HEK293T (cell line): ENCODE measurements around the gene HOXC9.
A peak's percentile ranks its signal among the peaks of the same experiment; 100 is the strongest.

Experiments used
- CTCF ChIA-PET: fragments of 350-600 bp; formaldehyde crosslinking; extraction: SDS; loops from one replicate; lab custom pipeline; 2021; ENCODE audit warnings: antibody characterized with exemption, inconsistent platforms; lab: Yijun Ruan, JAX
- POLR2A ChIA-PET: fragments of 350-600 bp; formaldehyde crosslinking; extraction: SDS; loops from one replicate; lab custom pipeline; 2020; ENCODE audit warnings: antibody characterized with exemption, inconsistent platforms; lab: Yijun Ruan, JAX
- DNase-seq: peaks from one replicate; pipeline ENCODE4 v3.0.0; 2012; ENCODE audit warnings: mixed read lengths; ENCODE audit errors: extremely low spot score
- ARNT ChIP-seq: fragments of 450-650 bp; IDR thresholded peaks from 2 replicates; pipeline ENCODE4 v1.6.1; 2017; ENCODE audit warnings: mild to moderate bottlenecking
- BHLHE40 ChIP-seq: fragments of 450-650 bp; IDR thresholded peaks from 2 replicates; pipeline ENCODE4 v1.6.1; 2016; ENCODE audit warnings: mild to moderate bottlenecking, moderate library complexity, borderline replicate concordance
- CTBP1 ChIP-seq: fragments of 450-650 bp; IDR thresholded peaks from 2 replicates; pipeline ENCODE4 v1.6.1; 2016; ENCODE audit warnings: borderline replicate concordance
- ELF4 ChIP-seq: fragments of 450-650 bp; IDR thresholded peaks from 2 replicates; pipeline ENCODE4 v1.6.1; 2017; ENCODE audit warnings: antibody characterized with exemption
- FOXA1 ChIP-seq: fragments of 450-650 bp; IDR thresholded peaks from 2 replicates; pipeline ENCODE4 v1.6.1; 2016; ENCODE audit warnings: mild to moderate bottlenecking
- FOXK2 ChIP-seq: fragments of 450-650 bp; IDR thresholded peaks from 2 replicates; pipeline ENCODE4 v1.6.1; 2016; ENCODE audit warnings: mild to moderate bottlenecking
- FOXM1 ChIP-seq: fragments of 450-650 bp; IDR thresholded peaks from 2 replicates; pipeline ENCODE4 v1.6.1; 2017; ENCODE audit warnings: mild to moderate bottlenecking, borderline replicate concordance
- HDGF ChIP-seq: fragments of 450-650 bp; IDR thresholded peaks from 2 replicates; pipeline ENCODE4 v1.6.1; 2017; ENCODE audit warnings: antibody characterized with exemption, borderline replicate concordance
- L3MBTL2 ChIP-seq: fragments of 450-650 bp; conservative IDR thresholded peaks from 2 replicates; pipeline ENCODE4 v1.6.1; 2016; ENCODE audit warnings: mild to moderate bottlenecking
- LEF1 ChIP-seq: fragments of 450-650 bp; IDR thresholded peaks from 2 replicates; pipeline ENCODE4 v1.6.1; 2017; ENCODE audit warnings: mild to moderate bottlenecking, borderline replicate concordance
- NFRKB ChIP-seq: fragments of 450-650 bp; IDR thresholded peaks from 2 replicates; pipeline ENCODE4 v1.6.1; 2016; ENCODE audit warnings: mild to moderate bottlenecking, moderate library complexity
- PKNOX1 ChIP-seq: fragments of 450-650 bp; IDR thresholded peaks from 2 replicates; pipeline ENCODE4 v1.6.1; 2016
- SP1 ChIP-seq: fragments of 450-650 bp; IDR thresholded peaks from 2 replicates; pipeline ENCODE4 v1.6.1; 2017
- SUZ12 ChIP-seq: fragments of 450-650 bp; IDR thresholded peaks from 2 replicates; pipeline ENCODE4 v1.6.1; 2016; ENCODE audit warnings: mild to moderate bottlenecking
- TARDBP ChIP-seq: fragments of 450-650 bp; IDR thresholded peaks from 2 replicates; pipeline ENCODE4 v1.6.1; 2016
- ZNF384 ChIP-seq: fragments of 450-650 bp; IDR thresholded peaks from 2 replicates; pipeline ENCODE4 v1.6.1; 2016

HOXC9 gene

GRCh38 chr12:53963005-53963404, 37.0 kb upstream of the HOXC9 start:
- no peak for DNase-seq
- POLR2A ChIA-PET, result interaction anchor here (0.7 to 2.1 kb wide), 11 partner anchors 8 to 286 kb away, joined by 3 to 11 read pairs (median 4); partner anchors contain the start of gene HOXC12
- CTCF ChIA-PET, result interaction anchor here (1.2 to 1.4 kb wide), 2 partner anchors 22 to 25 kb away, joined by 3 read pairs; partner anchors contain the start of gene HOXC10
- TF ChIP-seq LEF1, result no peak
- no peak for TF ChIP-seq NFRKB
- no peak for TF ChIP-seq ZNF384
- TF ChIP-seq BHLHE40, result no peak
- no peak for TF ChIP-seq SUZ12

GRCh38 chr12:53963434-53964314, 36.3 kb upstream of the HOXC9 start:
- ChIA-PET CTCF (interaction anchor here (1.0 to 2.9 kb wide), 5 partner anchors 11 to 218 kb away, joined by 3 to 7 read pairs (median 3); partner anchors contain the start of genes HOXC10 and HOXC13), POLR2A (interaction anchor here (0.6 to 2.1 kb wide), 12 partner anchors 9 to 287 kb away, joined by 3 to 11 read pairs (median 4); partner anchors contain the start of genes HOXC10 and HOXC12)
- TF ChIP-seq SUZ12 (no peak), ZNF384 (no peak), L3MBTL2 (peak; percentile 66), SP1 (no peak), FOXM1 (no peak)
- DNase-seq, result peak; percentile 38

- TF ChIP-seq HDGF (no peak), FOXA1 (no peak), SUZ12 (no peak), NFRKB (no peak)
- ChIA-PET CTCF (interaction anchor here (1.0 to 2.9 kb wide), 3 partner anchors 11 to 218 kb away, joined by 3 to 7 read pairs (median 4); partner anchors contain the start of gene HOXC13), POLR2A (interaction anchor here (0.6 to 2.1 kb wide), 9 partner anchors 10 to 287 kb away, joined by 3 to 11 read pairs (median 3); partner anchors contain the start of genes HOXC10, HOXC12 and HOXC8)
- no peak for DNase-seq
Observed at GRCh38 chr12:53964315-53964713, 35.6 kb upstream of the HOXC9 start.

- TF ChIP-seq CTBP1 (0 out of 2 replicates have a peak, but pooled peaks have one; percentile 8), BHLHE40 (no peak), L3MBTL2 (peak; percentile 28; the same call in 1 of the 2 replicates)
- ChIA-PET POLR2A (interaction anchor here (0.7 to 1.4 kb wide), 7 partner anchors 9 to 43 kb away, joined by 3 to 4 read pairs (median 3); partner anchors contain the start of genes HOXC12 and HOXC8), CTCF (interaction anchor here (0.9 to 2.9 kb wide), 2 partner anchors 12 to 13 kb away, joined by 3 to 7 read pairs; no protein-coding TSS in a partner anchor)
- peak; percentile 46 for DNase-seq
Observed at GRCh38 chr12:53965281-53966084, 34.5 kb upstream of the HOXC9 start.

GRCh38 chr12:53966085-53966384, 33.9 kb upstream of the HOXC9 start:
- DNase-seq, result no peak
- no peak for TF ChIP-seq ELF4
- no peak for TF ChIP-seq PKNOX1
- TF ChIP-seq FOXK2, result no peak
- no peak for TF ChIP-seq FOXA1
- no peak for TF ChIP-seq HDGF
- no peak for TF ChIP-seq FOXM1
- no peak for TF ChIP-seq L3MBTL2
- TF ChIP-seq ZNF384, result no peak
- no peak for TF ChIP-seq LEF1
- TF ChIP-seq CTBP1, result no peak
- no peak for TF ChIP-seq ARNT
- TF ChIP-seq SUZ12, result no peak
- no peak for TF ChIP-seq BHLHE40
- no peak for TF ChIP-seq SP1
- ChIA-PET CTCF (interaction anchor here (2.9 kb wide), 1 partner anchor 13 kb away, joined by 7 read pairs; no protein-coding TSS in a partner anchor), POLR2A (interaction anchor here (1.1 to 3.7 kb wide), 5 partner anchors 12 to 25 kb away, joined by 3 to 12 read pairs (median 3); partner anchors contain the start of gene HOXC12)

- POLR2A ChIA-PET, result interaction anchor here (1.1 to 3.7 kb wide), 3 partner anchors 12 to 19 kb away, joined by 3 to 12 read pairs (median 3); no protein-coding TSS in a partner anchor
Observed at GRCh38 chr12:53966385-53967133, 33.4 kb upstream of the HOXC9 start.

More at GRCh38 chr12:53966385-53967133, 33.4 kb upstream of the HOXC9 start:
- CTCF ChIA-PET, result interaction anchor here (1.4 to 2.9 kb wide), 3 partner anchors 10 to 210 kb away, joined by 4 to 7 read pairs (median 5); no protein-coding TSS in a partner anchor
- TF ChIP-seq SP1 (no peak), SUZ12 (no peak), HDGF (no peak), FOXM1 (no peak), TARDBP (no peak), BHLHE40 (no peak), ZNF384 (no peak), PKNOX1 (no peak), CTBP1 (no peak), L3MBTL2 (no peak), NFRKB (no peak), ARNT (no peak), FOXA1 (no peak), LEF1 (no peak)
- no peak for DNase-seq
